Endothelial cell of umbilical vein (primary cell): ENCODE measurements around the gene RND1. TPM values are rescaled to one million over a fixed set of nuclear protein-coding genes. Genes with fewer than 3 reads are reported as not detected.
A peak's percentile ranks its signal among the peaks of the same experiment; 100 is the strongest.

Experiments used
- BruUV-seq: library from RNA; stranded (reverse); fragments of 400-500 nt; replicated peaks from 2 replicates; lab custom pipeline; 2021; lab: Mats Ljungman, UMichigan
- CTCF ChIA-PET: fragments of 300-600, 350-600 bp; sonication (Branson Sonifier 250); formaldehyde crosslinking; loops from one replicate; lab custom pipeline; 2021; ENCODE audit warnings: antibody characterized with exemption, inconsistent platforms; lab: Charles Lee
- POLR2A ChIA-PET: fragments of 300-600, 350-600 bp; sonication (Branson Sonifier 250); formaldehyde crosslinking; loops from one replicate; lab custom pipeline; 2021; ENCODE audit warnings: antibody characterized with exemption, inconsistent platforms; lab: Charles Lee
- DNase-seq: peaks from one replicate; pipeline ENCODE4 v3.0.0-alpha.2; 2011; ENCODE audit warnings: low read depth, low spot score
- FAIRE-seq: peaks from 2 replicates; lab custom pipeline; 2011; peaks lifted over from hg19 to GRCh38; lab: Jason Lieb, UNC
- H2AFZ ChIP-seq: 2 replicates; pipeline ENCODE4 v1.6.0; 2012; ENCODE audit warnings: low read depth, low read length, control low read depth, inconsistent platforms
- H3K27ac ChIP-seq: 2 replicates; pipeline ENCODE4 v1.5.1; 2011; ENCODE audit warnings: low read depth, mild to moderate bottlenecking, control low read depth, low read length, moderate library complexity; ENCODE audit not compliant: insufficient read depth
- H3K27me3 ChIP-seq, 2 experiments: 2 replicates each; pipeline versions ENCODE4 v1.6.0 to v1.6.1; 2011; ENCODE audit warnings: low read length in 2 of 2, mixed read lengths in 1 of 2; ENCODE audit not compliant: control insufficient read depth in 2 of 2, insufficient read depth in 2 of 2
- H3K36me3 ChIP-seq, 2 experiments: 2 replicates in 1 of 2; 3 replicates in 1 of 2; pipeline ENCODE4 v1.5.1; 2011; ENCODE audit warnings: low read length in 2 of 2, mild to moderate bottlenecking in 1 of 2, moderate library complexity in 1 of 2; ENCODE audit not compliant: control insufficient read depth in 2 of 2, insufficient read depth in 2 of 2; ENCODE audit errors: extremely low read depth in 1 of 2
- H3K4me1 ChIP-seq: 3 replicates; pipeline ENCODE4 v1.5.1; 2011; ENCODE audit warnings: mild to moderate bottlenecking, low read length; ENCODE audit not compliant: control insufficient read depth, insufficient read depth; ENCODE audit errors: extremely low read depth
- H3K4me2 ChIP-seq: 2 replicates; pipeline ENCODE4 v1.6.1; 2011; ENCODE audit warnings: low read length, control low read depth, mixed read lengths; ENCODE audit not compliant: insufficient read depth
- H3K4me3 ChIP-seq, 3 experiments: fragments of 200-600 bp in 1 of 3; sonication (generic), shearing (Covaris generic) in 1 of 3; replicated peaks in 1 of 3; 2 replicates each; pipeline ENCODE4 v1.5.1; 2011 to 2016; ENCODE audit warnings: control low read depth in 3 of 3, low read length in 3 of 3, mild to moderate bottlenecking in 2 of 3, inconsistent platforms in 1 of 3, low read depth in 1 of 3, moderate library complexity in 1 of 3; ENCODE audit not compliant: insufficient read depth in 1 of 3
- H3K79me2 ChIP-seq: 2 replicates; pipeline ENCODE4 v1.6.0; 2012; ENCODE audit warnings: low read length, inconsistent platforms; ENCODE audit not compliant: control insufficient read depth, insufficient read depth
- H3K9ac ChIP-seq: replicated peaks from 2 replicates; pipeline ENCODE3; 2011; ENCODE audit warnings: low read length, control low read depth; ENCODE audit not compliant: insufficient read depth; ENCODE audit errors: extremely low read depth
- H3K9me1 ChIP-seq: replicated peaks from 3 replicates; pipeline ENCODE4 v1.6.0; 2011; ENCODE audit warnings: mild to moderate bottlenecking, low read length; ENCODE audit not compliant: control insufficient read depth, insufficient read depth; ENCODE audit errors: extremely low read depth
- H3K9me3 ChIP-seq: replicated peaks from 2 replicates; pipeline ENCODE4 v1.5.1; 2012; ENCODE audit warnings: low read length, inconsistent platforms; ENCODE audit not compliant: control insufficient read depth, insufficient read depth
- H4K20me1 ChIP-seq: replicated peaks from 2 replicates; pipeline ENCODE3; 2011; ENCODE audit warnings: mild to moderate bottlenecking, low read length; ENCODE audit not compliant: control insufficient read depth, insufficient read depth; ENCODE audit errors: extremely low read depth
- CTCF ChIP-seq, 2 donors: IDR thresholded peaks; 1 replicate in 1 of 2; 2 replicates in 1 of 2; pipeline ENCODE4 v1.5.1; 2011; ENCODE audit warnings: low read length in 2 of 2, mild to moderate bottlenecking in 2 of 2, moderate library complexity in 2 of 2, control low read depth in 1 of 2, inconsistent platforms in 1 of 2, low read depth in 1 of 2; ENCODE audit not compliant: insufficient read depth in 1 of 2; ENCODE audit errors: extremely low read depth in 1 of 2
- EZH2 ChIP-seq: IDR thresholded peaks from 2 replicates; pipeline ENCODE4 v1.6.1; 2012; ENCODE audit warnings: borderline replicate concordance, low read depth, mild to moderate bottlenecking, moderate library complexity, low read length, inconsistent platforms; ENCODE audit not compliant: severe bottlenecking
- FOS ChIP-seq: IDR thresholded peaks from 2 replicates; pipeline ENCODE4 v1.6.1; 2011; ENCODE audit warnings: mild to moderate bottlenecking, low read length, moderate library complexity, borderline replicate concordance; ENCODE audit not compliant: insufficient read depth
- GATA2 ChIP-seq: IDR thresholded peaks from 2 replicates; pipeline ENCODE4 v1.7.0; 2011; ENCODE audit warnings: low read depth, mild to moderate bottlenecking, moderate library complexity, mixed read lengths, low read length; ENCODE audit not compliant: insufficient read length, insufficient read depth
- JUN ChIP-seq: IDR thresholded peaks from 2 replicates; pipeline ENCODE4 v1.6.1; 2011; ENCODE audit warnings: borderline replicate concordance, low read depth; ENCODE audit not compliant: insufficient read length, insufficient read depth
- MYC ChIP-seq: IDR thresholded peaks from one replicate; pipeline ENCODE4 v1.6.1; 2011; ENCODE audit warnings: mild to moderate bottlenecking, low read depth, low read length
- POLR2A ChIP-seq: IDR thresholded peaks from 2 replicates; pipeline ENCODE4 v1.6.1; 2012; ENCODE audit warnings: low read depth, mild to moderate bottlenecking, control low read depth, low read length
- POLR2AphosphoS5 ChIP-seq: IDR thresholded peaks from 2 replicates; pipeline ENCODE4 v1.6.1; 2012; ENCODE audit warnings: low read depth, mild to moderate bottlenecking, control low read depth, low read length, moderate library complexity; ENCODE audit not compliant: insufficient read depth
- dilution Hi-C: fragments of 300-500 bp; cut with MboI; formaldehyde crosslinking; loops from one replicate; pipeline ENCODE4 v1.15.0; 2019; ENCODE audit warnings: low sequenced_read_pairs; ENCODE audit not compliant: extremely low pct_ligation_motif_present
- intact Hi-C: fragments of 100-400 bp; cut with micrococcal nuclease; formaldehyde crosslinking; loops from one replicate; pipeline ENCODE4 v1.10.0; 2022
- polyA plus RNA-seq, 4 experiments: library from polyadenylated mRNA; depleted of rRNA in 3 of 4; stranded (reverse) in 3 of 4; unstranded in 1 of 4; fragments of >200 nt; gene quantifications; 2 replicates each; pipeline versions ENCODE4 v1.2.1 to v1.2.3, GENCODE V29; 2011 to 2012; ENCODE audit warnings: missing spikeins in 1 of 4
- total RNA-seq: library from RNA; stranded (reverse); gene quantifications from 2 replicates; pipeline ENCODE4 v1.2.3, GENCODE V29; 2021
- TF ChIP-seq, protein P1 (sequence below): IDR thresholded peaks from 2 replicates; pipeline ENCODE4 v1.6.1; 2011; ENCODE audit not compliant: insufficient read depth, insufficient read length

Gene RND1
- total and polyA plus RNA-seq, 2 donors (not counting 3 experiments of a cell fraction or from before 2014, with no cell fraction given): 4.0 to 9.9 TPM

DNA sequence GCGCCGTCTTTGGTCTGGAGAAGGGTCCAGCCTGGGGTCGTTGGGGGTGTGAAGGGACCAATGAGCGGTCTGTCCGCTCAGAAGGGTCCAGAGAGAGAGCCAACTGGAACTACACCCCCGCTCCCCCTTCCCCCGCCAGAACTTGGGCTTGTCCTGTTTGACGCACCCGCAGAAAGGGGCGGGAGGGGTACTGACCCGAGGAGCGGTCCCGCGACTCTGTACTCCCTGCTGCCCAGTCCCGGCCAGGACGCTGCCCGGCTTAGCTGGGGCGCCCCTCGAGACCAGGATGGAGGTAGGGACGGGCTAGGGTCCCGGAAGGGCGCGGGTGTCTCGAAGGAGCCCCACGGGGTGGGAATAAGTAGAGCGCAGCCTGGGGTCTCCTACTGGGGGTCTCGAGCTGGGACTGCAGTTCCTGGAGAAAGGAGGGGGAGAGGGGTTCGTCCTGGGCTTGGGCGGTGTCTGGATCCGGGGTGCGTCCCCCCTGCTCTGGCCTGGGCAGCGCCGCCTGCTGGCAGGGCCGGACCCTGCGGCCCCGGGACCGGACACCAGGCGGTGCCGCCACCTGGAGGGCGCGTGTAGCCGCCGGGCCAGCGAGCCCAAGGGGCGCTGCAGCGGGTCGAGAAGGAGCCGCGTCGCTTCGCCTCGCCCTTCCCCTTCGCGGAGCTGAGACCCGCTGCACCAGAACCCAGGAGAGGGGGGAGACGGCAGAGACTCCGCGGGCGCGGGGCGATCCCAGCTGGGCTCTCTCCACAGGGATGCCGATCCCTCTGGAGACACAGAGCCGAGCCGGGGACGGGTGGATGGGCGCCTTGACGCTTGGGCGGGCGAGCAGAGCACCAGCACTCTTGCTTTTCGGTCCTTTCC, 51.2 kb downstream of the RND1 start:
- dilution Hi-C loops (no loop called here), intact Hi-C loops (loop anchor here (1.0 to 2.0 kb wide), 2 partner anchors 38 to 76 kb away; partner anchors contain the start of gene DDX23)
- peak overlapping the region; percentile 10 for H3K27ac ChIP-seq
- H3K9ac ChIP-seq: peak overlapping the region; percentile 47
- ChIA-PET POLR2A (no interaction called here), CTCF (interaction anchor here (0.6 to 2.6 kb wide), 19 partner anchors 9 to 174 kb away, joined by 3 to 30 read pairs (median 4); partner anchors contain the start of genes ADCY6 and KANSL2)
- BruUV-seq: no TSS peak
- DNase-seq (peak; percentile 73), FAIRE-seq (peak; percentile 49)
- no peaks in the 10 kb centered on the region for H4K20me1 ChIP-seq
- no peaks in the 10 kb centered on the region for H3K27me3 ChIP-seq
- H3K9me3 ChIP-seq: no peaks in the 10 kb centered on the region
- no peaks in the 10 kb centered on the region for H3K9me1 ChIP-seq
- H2AFZ ChIP-seq: peak overlapping the region; percentile 81
- TF ChIP-seq POLR2AphosphoS5: peak; percentile 80
- TF ChIP-seq MYC: no peak
- TF ChIP-seq EZH2: no peak
- no peak for TF ChIP-seq POLR2A
- peak; percentile 98 to 100 for TF ChIP-seq CTCF (IDR thresholded peaks at IDR 0.05; ENCODE audit: extremely low read depth in 1 of 2, insufficient read depth in 1 of 2, low read depth in 1 of 2, low read length in 2 of 2)
- TF ChIP-seq, protein P1, sequence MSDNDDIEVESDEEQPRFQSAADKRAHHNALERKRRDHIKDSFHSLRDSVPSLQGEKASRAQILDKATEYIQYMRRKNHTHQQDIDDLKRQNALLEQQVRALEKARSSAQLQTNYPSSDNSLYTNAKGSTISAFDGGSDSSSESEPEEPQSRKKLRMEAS: peak; percentile 43
- no peak for TF ChIP-seq FOS
- TF ChIP-seq GATA2: no peak
- TF ChIP-seq JUN: no peak
- H3K4me3 ChIP-seq: peak overlapping the region; percentile 45 to 63 (median 54)
- H3K4me2 ChIP-seq: peak overlapping the region; percentile 68
- H3K4me1 ChIP-seq: peaks cover 20% of the 10 kb centered on the region
- H3K79me2 ChIP-seq: no peaks in the 10 kb centered on the region
- no peaks in the 10 kb centered on the region for H3K36me3 ChIP-seq
